ENCODE data around the gene TRIM41. TPM values are rescaled to one million over a fixed set of nuclear protein-coding genes. Genes with fewer than 3 reads are reported as not detected.

The TRIM41 gene
- total and polyA plus RNA-seq, 9 of the 15 experiments (the other 6 are each of a cell fraction or from before 2014, with no cell fraction given), result 1.8 to 47.6 (median 20.9) TPM

DNA sequence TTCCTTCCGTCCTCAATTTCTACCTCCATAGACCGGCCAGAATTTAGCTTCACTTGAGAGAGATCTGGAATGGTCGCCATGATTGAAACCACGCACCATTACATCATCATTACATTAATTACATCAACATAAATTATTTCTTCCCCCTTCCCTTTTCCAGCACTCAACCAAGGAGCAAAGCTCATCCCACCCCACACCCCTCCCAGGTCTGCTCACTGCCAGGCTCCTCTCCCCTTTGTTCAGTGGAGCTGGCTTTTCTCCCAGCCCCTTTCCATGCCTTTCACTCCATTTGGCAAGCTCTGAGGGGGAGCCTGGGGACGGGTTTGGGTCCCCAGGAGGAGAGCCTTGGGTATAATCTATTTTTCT, 12.2 kb downstream of the TRIM41 start:
- peaks cover 32% of the 10 kb centered on the region for H3K79me2 ChIP-seq (ENCODE audit: control insufficient read depth, insufficient read depth, low read length)
- H3K4me3 ChIP-seq, result no peak overlapping the region
- H3K27me3 ChIP-seq (ENCODE audit: control insufficient read depth in 2 of 2, insufficient read depth in 2 of 2, low read length in 2 of 2), result no peaks in the 10 kb centered on the region
- H3K27ac ChIP-seq (ENCODE audit: extremely low read depth, low read depth, low read length), result peak overlapping the region; percentile 60; the same call in 2 of the 3 replicates
- H3K4me1 ChIP-seq (replicated peaks in 1 of 2; ENCODE audit: control insufficient read depth in 2 of 2, insufficient read depth in 2 of 2, low read length in 2 of 2), result peaks cover 5 to 21% of the 10 kb centered on the region in 2 experiments; a peak in 4 of 5 replicates
- intact Hi-C loops (cut with micrococcal nuclease) (no loop called here), in situ Hi-C loops (cut with MboI) (no loop called here)
- no peak for TF ChIP-seq CEBPG (CRISPR knock-in tag; IDR thresholded peaks at IDR 0.05)
- TF ChIP-seq CEBPG (tag; conservative IDR thresholded peaks at IDR 0.05 in 1 of 2, IDR thresholded peaks at IDR 0.05 in 1 of 2), result 0 out of 4 replicates have a peak, but pooled peaks of 1 of the 2 experiments have one; percentile 42
- no peak for TF ChIP-seq TAL1 (IDR thresholded peaks at IDR 0.05)
- TF ChIP-seq ATF7 (IDR thresholded peaks at IDR 0.05), result peak; percentile 53; the same call in 1 of the 2 replicates
- 0 out of 4 replicates have a peak, but pooled peaks of 1 of the 2 experiments have one; percentile 5 for TF ChIP-seq TRIM24 (IDR thresholded peaks at IDR 0.05)
- no peak for TF ChIP-seq EWSR1 (IDR thresholded peaks at IDR 0.05; ENCODE audit: borderline replicate concordance, low read depth, partially characterized antibody)
- no peak for TF ChIP-seq ZNF133 (CRISPR knock-in tag; IDR thresholded peaks at IDR 0.05)
- 0 out of 3 replicates have a peak, but pooled peaks of 1 of the 2 experiments have one; percentile 7 for TF ChIP-seq CBX3 (IDR thresholded peaks at IDR 0.05; ENCODE audit: borderline replicate concordance in 1 of 2, low read length in 2 of 2)
- TF ChIP-seq, protein P1, sequence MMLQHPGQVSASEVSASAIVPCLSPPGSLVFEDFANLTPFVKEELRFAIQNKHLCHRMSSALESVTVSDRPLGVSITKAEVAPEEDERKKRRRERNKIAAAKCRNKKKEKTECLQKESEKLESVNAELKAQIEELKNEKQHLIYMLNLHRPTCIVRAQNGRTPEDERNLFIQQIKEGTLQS (IDR thresholded peaks at IDR 0.05), result peak; percentile 81
- TF ChIP-seq, protein P1 (CRISPR knock-in tag; conservative IDR thresholded peaks at IDR 0.05), result no peak
- CTCF ChIA-PET (ENCODE audit: low intra/inter-chr PET ratio), result no interaction called here
- H3K4me2 ChIP-seq (ENCODE audit: insufficient read depth, low read length), result no peak overlapping the region
- BruUV-seq (replicated peaks), result TSS peak; percentile 37
- 62% methylated on average over 5 of the region's 5 CpGs for WGBS (ENCODE audit: insufficient coverage, low coverage, missing lambda C conversion rate)
- peaks cover 98% of the 10 kb centered on the region for H3K36me3 ChIP-seq (ENCODE audit: control insufficient read depth, insufficient read depth, low read length)
- no peaks in the 10 kb centered on the region for H3K9me1 ChIP-seq (ENCODE audit: control insufficient read depth, insufficient read depth, low read length)
- DNase-seq (ENCODE audit: extremely low read depth in 1 of 4, low spot score in 3 of 4) (peak in 2 of 4 experiments; percentile 23 to 34), ATAC-seq (peak; percentile 47), FAIRE-seq (no peak)
- POLR2A ChIA-PET, result interaction anchor here (0.6 to 5.3 kb wide), 14 partner anchors 9 to 194 kb away, joined by 3 to 55 read pairs (median 4); partner anchors contain the start of genes RACK1 and TRIM41
- H2AFZ ChIP-seq (ENCODE audit: low read depth, low read length), result no peak overlapping the region
- no peaks in the 10 kb centered on the region for H3K9me3 ChIP-seq (replicated peaks; ENCODE audit: control insufficient read depth, insufficient read depth, low read depth, low read length)
- peaks cover 38% of the 10 kb centered on the region for H4K20me1 ChIP-seq (replicated peaks; ENCODE audit: control insufficient read depth, insufficient read depth, low read length)
- H3K9ac ChIP-seq (ENCODE audit: insufficient read depth in 1 of 2, low read depth in 2 of 2, low read length in 2 of 2), result no peak overlapping the region; a peak in 1 of 4 replicates

Data from K562 (cell line).